Cardiac fibroblast (primary cell): ENCODE data around the gene TTC33.

ENCODE experiments used
- DNase-seq, 2 donors: peaks; one replicate each; pipeline versions ENCODE4 v3.0.0 to v3.0.0-alpha.2; 2010; ENCODE audit warnings: low read depth in 2 of 2
- H3K4me3 ChIP-seq, 2 donors: replicated peaks in 1 of 2; 1 replicate in 1 of 2; 2 replicates in 1 of 2; pipeline ENCODE4 v1.5.1; 2011; ENCODE audit warnings: low read depth in 2 of 2, low read length in 2 of 2, mild to moderate bottlenecking in 2 of 2, moderate library complexity in 1 of 2
- CTCF ChIP-seq: IDR thresholded peaks from one replicate; pipeline ENCODE4 v1.5.1; 2011; ENCODE audit warnings: low read depth, mild to moderate bottlenecking, low read length, inconsistent platforms

TTC33 gene

GRCh38 chr5:40614466-40614865 lies 141.3 kb downstream of the TTC33 start:
- DNase-seq, result no peak
- no peak overlapping the region for H3K4me3 ChIP-seq
- no peak for TF ChIP-seq CTCF

GRCh38 chr5:40607202-40607601 lies 148.6 kb downstream of the TTC33 start:
- H3K4me3 ChIP-seq, result no peak overlapping the region
- no peak for DNase-seq
- no peak for TF ChIP-seq CTCF

- no peak overlapping the region for H3K4me3 ChIP-seq
- TF ChIP-seq CTCF, result no peak
- peak in 1 of 2 donors; percentile 67 for DNase-seq
Measured at GRCh38 chr5:40606077-40606765, 149.5 kb downstream of the TTC33 start.

GRCh38 chr5:40605295-40605958 lies 150.3 kb downstream of the TTC33 start:
- H3K4me3 ChIP-seq, result no peak overlapping the region
- TF ChIP-seq CTCF, result no peak
- DNase-seq, result peak; percentile 32 to 59

GRCh38 chr5:40603378-40603777 lies 152.4 kb downstream of the TTC33 start:
- no peak overlapping the region for H3K4me3 ChIP-seq
- peak in 1 of 2 donors; percentile 25 for DNase-seq
- no peak for TF ChIP-seq CTCF

- DNase-seq, result no peak
- no peak for TF ChIP-seq CTCF
- H3K4me3 ChIP-seq, result no peak overlapping the region
Measured at GRCh38 chr5:40601198-40601868, 154.4 kb downstream of the TTC33 start.
